ENCODE measurements around the gene NEURL3. TPM values are rescaled to one million over a fixed set of nuclear protein-coding genes. Genes with fewer than 3 reads are reported as not detected.
"Not testable (repeated sequence)": the region's sequence is repeated elsewhere in the genome, so short reads cannot be mapped to it uniquely, and the experiment has no call there.

NEURL3 gene
- total RNA-seq, 4 donors from 2014 or later, result 0.40 TPM; not detected in 3

GRCh38 chr2:96500385-96501066 is 4.6 kb downstream of the NEURL3 start:
- no peaks in the 10 kb centered on the region for H3K36me3 ChIP-seq
- intact Hi-C loops (cut with DNase I), result no loop called here
- 34 to 58% methylated on average over 1 to 2 of the region's 64 CpGs for WGBS, 2 donors
- TF ChIP-seq CTCF (IDR thresholded peaks at IDR 0.05) (no peak), POLR2A (IDR thresholded peaks at IDR 0.05) (no peak)
- no peak for DNase-seq
- no peaks in the 10 kb centered on the region for H3K9me3 ChIP-seq
- H3K4me3 ChIP-seq (replicated peaks in 1 of 3), result no peak overlapping the region
- H3K27ac ChIP-seq, result no peak overlapping the region
- no peaks in the 10 kb centered on the region for H3K4me1 ChIP-seq
- peaks cover 7% of the 10 kb centered on the region for H3K27me3 ChIP-seq

- Histone ChIP-seq H3K4me3 (replicated peaks in 1 of 3) (no peak overlapping the region), H3K27me3 (peaks cover 7% of the 10 kb centered on the region), H3K4me1 (no peaks in the 10 kb centered on the region), H3K36me3 (no peaks in the 10 kb centered on the region), H3K9me3 (no peaks in the 10 kb centered on the region), H3K27ac (no peak overlapping the region)
- 75 to 83% methylated on average over 14 to 15 of the region's 15 CpGs for WGBS, 2 donors
- no peak for DNase-seq
- intact Hi-C loops (cut with DNase I), result no loop called here
- TF ChIP-seq POLR2A (IDR thresholded peaks at IDR 0.05) (no peak), CTCF (IDR thresholded peaks at IDR 0.05) (no peak)
These were observed 5.8 kb downstream of the NEURL3 start for GRCh38 chr2:96499061-96499960.

- 89 to 91% methylated on average over 6 of the region's 6 CpGs for WGBS, 2 donors
- H3K4me3 ChIP-seq (replicated peaks in 1 of 3); H3K27ac ChIP-seq; intact Hi-C loops (cut with DNase I); H3K4me1 ChIP-seq; DNase-seq; H3K36me3 ChIP-seq; H3K9me3 ChIP-seq; H3K27me3 ChIP-seq: not testable (repeated sequence)
These were observed 6.5 kb downstream of the NEURL3 start for GRCh38 chr2:96498611-96499010.

GRCh38 chr2:96498021-96498431 is 7.1 kb downstream of the NEURL3 start:
- intact Hi-C loops (cut with DNase I), result no loop called here
- Histone ChIP-seq H3K36me3 (no peaks in the 10 kb centered on the region), H3K9me3 (no peaks in the 10 kb centered on the region), H3K4me3 (replicated peaks in 1 of 3) (no peak overlapping the region), H3K27ac (no peak overlapping the region), H3K4me1 (no peaks in the 10 kb centered on the region), H3K27me3 (peaks cover 7% of the 10 kb centered on the region)
- TF ChIP-seq CTCF (IDR thresholded peaks at IDR 0.05) (no peak), POLR2A (IDR thresholded peaks at IDR 0.05) (no peak)
- no peak for DNase-seq
- 80 to 81% methylated on average over 12 of the region's 12 CpGs for WGBS, 2 donors

- intact Hi-C loops (cut with DNase I), result no loop called here
These were observed 9.1 kb downstream of the NEURL3 start for GRCh38 chr2:96495982-96496629.

More at GRCh38 chr2:96495982-96496629, 9.1 kb downstream of the NEURL3 start:
- H3K27me3 ChIP-seq, result peaks cover 7% of the 10 kb centered on the region
- TF ChIP-seq CTCF (IDR thresholded peaks at IDR 0.05) (no peak), POLR2A (IDR thresholded peaks at IDR 0.05) (no peak)
- H3K36me3 ChIP-seq, result no peaks in the 10 kb centered on the region
- H3K27ac ChIP-seq, result no peak overlapping the region
- H3K9me3 ChIP-seq, result no peaks in the 10 kb centered on the region
- 67 to 73% methylated on average over 6 of the region's 6 CpGs for WGBS, 2 donors
- no peak for DNase-seq
- no peak overlapping the region for H3K4me3 ChIP-seq (replicated peaks in 1 of 3)
- H3K4me1 ChIP-seq, result no peaks in the 10 kb centered on the region
